Loucy (cell line): Measurements from ENCODE around the gene RFT1.

ENCODE experiments used
- H2AFZ ChIP-seq: fragments of 200-600 bp; sonication (generic); 2 replicates; pipeline ENCODE4 v1.6.0; 2016; ENCODE audit warnings: antibody characterized with exemption, mild to moderate bottlenecking, low read length, moderate library complexity
- H3F3A ChIP-seq: fragments of 200-600 bp; 2 replicates; pipeline ENCODE4 v1.6.0; 2016; ENCODE audit warnings: antibody characterized with exemption, low read depth, mild to moderate bottlenecking
- H3K27me3 ChIP-seq: fragments of 200-600 bp; sonication (generic); 2 replicates; pipeline ENCODE4 v1.6.1; 2014; ENCODE audit warnings: low read length, mild to moderate bottlenecking; ENCODE audit not compliant: insufficient read depth, poor library complexity, severe bottlenecking
- H3K36me3 ChIP-seq: fragments of 200-600 bp; sonication (generic); 2 replicates; pipeline ENCODE4 v1.6.1; 2016; ENCODE audit warnings: low read length; ENCODE audit not compliant: insufficient read depth
- H3K4me1 ChIP-seq: fragments of 200-600 bp; sonication (generic); 2 replicates; pipeline ENCODE4 v1.5.1; 2014; ENCODE audit warnings: low read length, mild to moderate bottlenecking; ENCODE audit not compliant: insufficient read depth, poor library complexity, severe bottlenecking
- H3K4me2 ChIP-seq: fragments of 200-600 bp; sonication (generic); 2 replicates; pipeline ENCODE4 v1.6.0; 2014; ENCODE audit warnings: antibody characterized with exemption, low read length, low read depth, mild to moderate bottlenecking; ENCODE audit not compliant: poor library complexity, severe bottlenecking
- H3K4me3 ChIP-seq: fragments of 200-600 bp; sonication (generic); 2 replicates; pipeline ENCODE4 v1.5.1; 2014; ENCODE audit warnings: low read length, mild to moderate bottlenecking, mixed read lengths; ENCODE audit not compliant: poor library complexity, severe bottlenecking
- H3K79me2 ChIP-seq: fragments of 200-600 bp; sonication (generic); 2 replicates; pipeline ENCODE4 v1.6.1; 2014; ENCODE audit warnings: low read length; ENCODE audit not compliant: insufficient read depth
- H3K9ac ChIP-seq: fragments of 200-600 bp; sonication (generic); 2 replicates; pipeline ENCODE4 v1.6.0; 2014; ENCODE audit warnings: mild to moderate bottlenecking, low read depth, low read length, moderate library complexity; ENCODE audit not compliant: poor library complexity, severe bottlenecking
- H3K9me2 ChIP-seq: fragments of 200-600 bp; sonication (generic); replicated peaks from 2 replicates; pipeline ENCODE4 v1.6.1; 2016; ENCODE audit warnings: low read depth, low read length, mixed read lengths
- H3K9me3 ChIP-seq: fragments of 200-600 bp; sonication (generic); 2 replicates; pipeline ENCODE4 v1.6.1; 2014; ENCODE audit warnings: mild to moderate bottlenecking, antibody characterized with exemption, low read length, low read depth; ENCODE audit not compliant: insufficient read depth
- H4K20me1 ChIP-seq: fragments of 200-600 bp; sonication (generic); 2 replicates; pipeline ENCODE4 v1.6.0; 2014; ENCODE audit warnings: antibody characterized with exemption, low read length, mild to moderate bottlenecking; ENCODE audit not compliant: insufficient read depth, poor library complexity, severe bottlenecking
- EZH2phosphoT487 ChIP-seq: fragments of 200-600 bp; IDR thresholded peaks from 2 replicates; pipeline ENCODE4 v1.6.1; 2018; ENCODE audit warnings: antibody characterized with exemption, mild to moderate bottlenecking, moderate library complexity, borderline replicate concordance
- TF ChIP-seq, protein P1 (sequence below): fragments of 200-600 bp; sonication (generic); conservative IDR thresholded peaks from 2 replicates; pipeline ENCODE4 v1.5.1; 2014; ENCODE audit warnings: mild to moderate bottlenecking, antibody characterized with exemption, low read length

RFT1 gene

DNA sequence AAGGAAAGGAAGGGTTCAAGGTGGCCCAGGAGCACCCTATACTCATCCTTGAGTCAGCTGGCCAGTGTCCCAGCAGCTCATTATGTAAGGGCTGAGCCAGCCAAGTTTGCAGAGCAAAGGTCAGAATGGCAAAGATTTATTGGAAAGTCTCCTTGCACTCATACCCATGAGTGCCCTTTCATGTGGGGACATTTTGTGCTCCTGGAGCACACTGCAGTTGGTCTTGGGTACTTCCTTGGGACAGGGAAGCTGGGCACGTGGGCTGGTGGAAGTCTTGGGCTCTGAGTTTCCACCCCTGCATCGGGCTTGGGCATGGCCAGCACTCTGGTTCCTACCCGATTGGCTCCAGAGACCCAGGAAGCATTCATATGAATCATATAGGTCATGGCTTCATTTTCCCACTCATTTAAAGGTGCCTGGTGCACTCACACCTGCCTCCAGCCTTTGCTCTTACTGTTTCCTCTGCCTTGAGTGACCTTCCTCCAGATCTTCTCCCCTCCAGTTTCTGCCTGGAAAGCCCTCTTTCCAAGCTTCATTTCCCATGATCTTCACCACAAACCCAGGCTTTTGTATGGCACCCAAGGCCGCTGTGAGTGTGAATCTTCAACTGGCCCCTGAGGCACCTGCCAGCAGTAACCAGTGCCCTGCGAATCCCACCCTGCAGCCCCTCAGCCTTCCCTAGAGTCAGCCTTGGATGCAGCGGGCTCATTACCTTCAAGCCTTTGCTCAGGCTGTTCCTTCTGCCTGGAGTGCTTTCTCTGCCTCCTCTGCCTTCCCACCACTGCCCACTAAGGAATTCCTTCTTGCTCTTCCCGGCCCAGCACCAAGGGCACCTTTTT is 20.2 kb upstream of the RFT1 start:
- H3K4me2 ChIP-seq: no peak overlapping the region
- H2AFZ ChIP-seq: no peak overlapping the region
- H3K4me3 ChIP-seq: no peak overlapping the region
- H4K20me1 ChIP-seq: no peaks in the 10 kb centered on the region
- no peaks in the 10 kb centered on the region for H3K9me3 ChIP-seq
- no peaks in the 10 kb centered on the region for H3K9me2 ChIP-seq
- H3K79me2 ChIP-seq: no peaks in the 10 kb centered on the region
- TF ChIP-seq EZH2phosphoT487: no peak
- TF ChIP-seq, protein P1, sequence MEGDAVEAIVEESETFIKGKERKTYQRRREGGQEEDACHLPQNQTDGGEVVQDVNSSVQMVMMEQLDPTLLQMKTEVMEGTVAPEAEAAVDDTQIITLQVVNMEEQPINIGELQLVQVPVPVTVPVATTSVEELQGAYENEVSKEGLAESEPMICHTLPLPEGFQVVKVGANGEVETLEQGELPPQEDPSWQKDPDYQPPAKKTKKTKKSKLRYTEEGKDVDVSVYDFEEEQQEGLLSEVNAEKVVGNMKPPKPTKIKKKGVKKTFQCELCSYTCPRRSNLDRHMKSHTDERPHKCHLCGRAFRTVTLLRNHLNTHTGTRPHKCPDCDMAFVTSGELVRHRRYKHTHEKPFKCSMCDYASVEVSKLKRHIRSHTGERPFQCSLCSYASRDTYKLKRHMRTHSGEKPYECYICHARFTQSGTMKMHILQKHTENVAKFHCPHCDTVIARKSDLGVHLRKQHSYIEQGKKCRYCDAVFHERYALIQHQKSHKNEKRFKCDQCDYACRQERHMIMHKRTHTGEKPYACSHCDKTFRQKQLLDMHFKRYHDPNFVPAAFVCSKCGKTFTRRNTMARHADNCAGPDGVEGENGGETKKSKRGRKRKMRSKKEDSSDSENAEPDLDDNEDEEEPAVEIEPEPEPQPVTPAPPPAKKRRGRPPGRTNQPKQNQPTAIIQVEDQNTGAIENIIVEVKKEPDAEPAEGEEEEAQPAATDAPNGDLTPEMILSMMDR: no peak
- no peaks in the 10 kb centered on the region for H3F3A ChIP-seq
- no peak overlapping the region for H3K9ac ChIP-seq
- H3K36me3 ChIP-seq: no peaks in the 10 kb centered on the region
- H3K27me3 ChIP-seq: no peaks in the 10 kb centered on the region
- H3K4me1 ChIP-seq: no peaks in the 10 kb centered on the region

GRCh38 chr3:53149699-53150098 is 19.5 kb upstream of the RFT1 start:
- Histone ChIP-seq H4K20me1 (no peaks in the 10 kb centered on the region), H3K4me1 (no peaks in the 10 kb centered on the region), H3K79me2 (no peaks in the 10 kb centered on the region), H3K36me3 (no peaks in the 10 kb centered on the region), H3K9me3 (no peaks in the 10 kb centered on the region), H2AFZ (no peak overlapping the region), H3K4me3 (no peak overlapping the region), H3K27me3 (no peaks in the 10 kb centered on the region), H3K9ac (no peak overlapping the region), H3F3A (no peaks in the 10 kb centered on the region), H3K9me2 (no peaks in the 10 kb centered on the region), H3K4me2 (no peak overlapping the region)
- no peak for TF ChIP-seq EZH2phosphoT487
- TF ChIP-seq, protein P1: no peak

DNA sequence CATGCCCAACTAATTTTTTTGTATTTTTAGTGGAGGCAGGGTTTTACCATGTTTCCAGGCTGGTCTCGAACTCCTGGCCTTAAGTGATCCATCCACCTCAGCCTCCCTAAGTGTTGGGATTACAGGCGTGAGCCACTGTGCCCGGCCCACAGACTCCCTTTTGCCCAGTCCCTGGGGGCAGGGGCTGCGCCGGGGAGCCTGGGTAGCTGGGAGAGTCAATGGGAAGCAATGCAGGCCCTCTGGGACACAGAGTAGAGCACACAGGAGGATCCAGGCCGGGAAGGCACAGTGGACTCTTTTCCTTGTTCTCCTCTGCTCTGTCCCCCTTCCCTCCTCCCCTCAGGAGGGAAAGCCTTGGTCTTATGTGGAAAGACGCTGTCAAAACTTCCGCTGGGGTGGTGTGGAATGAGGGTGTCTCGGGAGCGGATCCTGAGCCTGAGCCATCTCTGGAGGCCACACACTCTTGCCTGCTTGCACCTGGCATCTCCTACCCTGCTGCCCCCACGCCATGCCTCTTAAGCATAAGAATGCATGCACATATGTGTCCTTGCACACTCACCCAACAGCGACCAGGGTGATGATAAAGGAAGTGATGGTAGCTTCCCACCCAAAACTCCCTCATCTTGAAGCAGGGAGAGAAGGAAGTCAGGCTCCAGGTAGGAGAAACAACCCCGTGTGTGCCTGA is 18.9 kb upstream of the RFT1 start:
- no peak overlapping the region for H3K9ac ChIP-seq
- TF ChIP-seq, protein P1: no peak
- TF ChIP-seq EZH2phosphoT487: no peak
- H3K9me3 ChIP-seq: no peaks in the 10 kb centered on the region
- H3K27me3 ChIP-seq: no peaks in the 10 kb centered on the region
- no peak overlapping the region for H3K4me2 ChIP-seq
- no peaks in the 10 kb centered on the region for H3F3A ChIP-seq
- H3K79me2 ChIP-seq: no peaks in the 10 kb centered on the region
- H4K20me1 ChIP-seq: no peaks in the 10 kb centered on the region
- no peak overlapping the region for H2AFZ ChIP-seq
- H3K4me3 ChIP-seq: no peak overlapping the region
- no peaks in the 10 kb centered on the region for H3K36me3 ChIP-seq
- H3K9me2 ChIP-seq: no peaks in the 10 kb centered on the region
- no peaks in the 10 kb centered on the region for H3K4me1 ChIP-seq
